ENCODE measurements around the gene ATP13A3. TPM values are rescaled to one million over a fixed set of nuclear protein-coding genes. Genes with fewer than 3 reads are reported as not detected.

ATP13A3 gene
- total and polyA plus RNA-seq, 2 experiments from 2014 or later: 20.0 to 202 TPM

GRCh38 chr3:194405766-194406165, 81.0 kb downstream of the ATP13A3 start (continued):
- TF ChIP-seq, protein P1, sequence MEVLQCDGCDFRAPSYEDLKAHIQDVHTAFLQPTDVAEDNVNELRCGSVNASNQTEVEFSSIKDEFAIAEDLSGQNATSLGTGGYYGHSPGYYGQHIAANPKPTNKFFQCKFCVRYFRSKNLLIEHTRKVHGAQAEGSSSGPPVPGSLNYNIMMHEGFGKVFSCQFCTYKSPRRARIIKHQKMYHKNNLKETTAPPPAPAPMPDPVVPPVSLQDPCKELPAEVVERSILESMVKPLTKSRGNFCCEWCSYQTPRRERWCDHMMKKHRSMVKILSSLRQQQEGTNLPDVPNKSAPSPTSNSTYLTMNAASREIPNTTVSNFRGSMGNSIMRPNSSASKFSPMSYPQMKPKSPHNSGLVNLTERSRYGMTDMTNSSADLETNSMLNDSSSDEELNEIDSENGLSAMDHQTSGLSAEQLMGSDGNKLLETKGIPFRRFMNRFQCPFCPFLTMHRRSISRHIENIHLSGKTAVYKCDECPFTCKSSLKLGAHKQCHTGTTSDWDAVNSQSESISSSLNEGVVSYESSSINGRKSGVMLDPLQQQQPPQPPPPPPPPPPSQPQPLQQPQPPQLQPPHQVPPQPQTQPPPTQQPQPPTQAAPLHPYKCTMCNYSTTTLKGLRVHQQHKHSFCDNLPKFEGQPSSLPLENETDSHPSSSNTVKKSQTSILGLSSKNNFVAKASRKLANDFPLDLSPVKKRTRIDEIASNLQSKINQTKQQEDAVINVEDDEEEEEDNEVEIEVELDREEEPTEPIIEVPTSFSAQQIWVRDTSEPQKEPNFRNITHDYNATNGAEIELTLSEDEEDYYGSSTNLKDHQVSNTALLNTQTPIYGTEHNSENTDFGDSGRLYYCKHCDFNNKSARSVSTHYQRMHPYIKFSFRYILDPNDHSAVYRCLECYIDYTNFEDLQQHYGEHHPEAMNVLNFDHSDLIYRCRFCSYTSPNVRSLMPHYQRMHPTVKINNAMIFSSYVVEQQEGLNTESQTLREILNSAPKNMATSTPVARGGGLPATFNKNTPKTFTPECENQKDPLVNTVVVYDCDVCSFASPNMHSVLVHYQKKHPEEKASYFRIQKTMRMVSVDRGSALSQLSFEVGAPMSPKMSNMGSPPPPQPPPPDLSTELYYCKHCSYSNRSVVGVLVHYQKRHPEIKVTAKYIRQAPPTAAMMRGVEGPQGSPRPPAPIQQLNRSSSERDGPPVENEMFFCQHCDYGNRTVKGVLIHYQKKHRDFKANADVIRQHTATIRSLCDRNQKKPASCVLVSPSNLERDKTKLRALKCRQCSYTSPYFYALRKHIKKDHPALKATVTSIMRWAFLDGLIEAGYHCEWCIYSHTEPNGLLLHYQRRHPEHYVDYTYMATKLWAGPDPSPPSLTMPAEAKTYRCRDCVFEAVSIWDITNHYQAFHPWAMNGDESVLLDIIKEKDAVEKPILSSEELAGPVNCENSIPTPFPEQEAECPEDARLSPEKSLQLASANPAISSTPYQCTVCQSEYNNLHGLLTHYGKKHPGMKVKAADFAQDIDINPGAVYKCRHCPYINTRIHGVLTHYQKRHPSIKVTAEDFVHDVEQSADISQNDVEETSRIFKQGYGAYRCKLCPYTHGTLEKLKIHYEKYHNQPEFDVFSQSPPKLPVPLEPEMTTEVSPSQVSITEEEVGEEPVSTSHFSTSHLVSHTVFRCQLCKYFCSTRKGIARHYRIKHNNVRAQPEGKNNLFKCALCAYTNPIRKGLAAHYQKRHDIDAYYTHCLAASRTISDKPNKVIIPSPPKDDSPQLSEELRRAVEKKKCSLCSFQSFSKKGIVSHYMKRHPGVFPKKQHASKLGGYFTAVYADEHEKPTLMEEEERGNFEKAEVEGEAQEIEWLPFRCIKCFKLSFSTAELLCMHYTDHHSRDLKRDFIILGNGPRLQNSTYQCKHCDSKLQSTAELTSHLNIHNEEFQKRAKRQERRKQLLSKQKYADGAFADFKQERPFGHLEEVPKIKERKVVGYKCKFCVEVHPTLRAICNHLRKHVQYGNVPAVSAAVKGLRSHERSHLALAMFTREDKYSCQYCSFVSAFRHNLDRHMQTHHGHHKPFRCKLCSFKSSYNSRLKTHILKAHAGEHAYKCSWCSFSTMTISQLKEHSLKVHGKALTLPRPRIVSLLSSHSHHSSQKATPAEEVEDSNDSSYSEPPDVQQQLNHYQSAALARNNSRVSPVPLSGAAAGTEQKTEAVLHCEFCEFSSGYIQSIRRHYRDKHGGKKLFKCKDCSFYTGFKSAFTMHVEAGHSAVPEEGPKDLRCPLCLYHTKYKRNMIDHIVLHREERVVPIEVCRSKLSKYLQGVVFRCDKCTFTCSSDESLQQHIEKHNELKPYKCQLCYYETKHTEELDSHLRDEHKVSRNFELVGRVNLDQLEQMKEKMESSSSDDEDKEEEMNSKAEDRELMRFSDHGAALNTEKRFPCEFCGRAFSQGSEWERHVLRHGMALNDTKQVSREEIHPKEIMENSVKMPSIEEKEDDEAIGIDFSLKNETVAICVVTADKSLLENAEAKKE (CRISPR knock-in tag; IDR thresholded peaks at IDR 0.05): no peak
- TF ChIP-seq STAT1 (IDR thresholded peaks at IDR 0.05; ENCODE audit: unreplicated experiment) (no peak), ZNF114 (CRISPR knock-in tag; IDR thresholded peaks at IDR 0.05) (no peak), CREB1 (CRISPR knock-in tag; IDR thresholded peaks at IDR 0.05; ENCODE audit: low read depth) (no peak), JUNB (IDR thresholded peaks at IDR 0.05; ENCODE audit: unreplicated experiment) (no peak), REST (IDR thresholded peaks at IDR 0.05; ENCODE audit: unreplicated experiment) (no peak)
